ENCODE data around the gene GOPC.
"Not testable (repeated sequence)": the region's sequence is repeated elsewhere in the genome, so short reads cannot be mapped to it uniquely, and the experiment has no call there.

The GOPC gene
- total RNA-seq = 75.8 to 94.7 reads per million in 2 donors

GRCh38 chr6:117602151-117602898 is at the start of gene GOPC:
TSS of gene GOPC (minus strand) at chr6:117602511. CDS start at chr6:117602288, 223 bp downstream.
- DNase-seq = peak; percentile 90

GRCh38 chr6:117651984-117652383 is 49.7 kb upstream of the GOPC start:
- DNase-seq = not testable (repeated sequence)

GRCh38 chr6:117642976-117643375 is 40.7 kb upstream of the GOPC start:
- no peak for DNase-seq

- no peak for DNase-seq
Observed at GRCh38 chr6:117637770-117638169, 35.5 kb upstream of the GOPC start.

GRCh38 chr6:117629119-117629660 is 26.9 kb upstream of the GOPC start:
- DNase-seq = no peak

GRCh38 chr6:117627533-117627932 is 25.2 kb upstream of the GOPC start:
- no peak for DNase-seq

- no peak for DNase-seq
Observed at GRCh38 chr6:117624869-117625481, 22.7 kb upstream of the GOPC start.

- no peak for DNase-seq
Observed at GRCh38 chr6:117619178-117619577, 16.9 kb upstream of the GOPC start.

GRCh38 chr6:117617210-117618035 is 15.1 kb upstream of the GOPC start:
- no peak for DNase-seq

- no peak for DNase-seq
Observed at GRCh38 chr6:117616391-117617209, 14.3 kb upstream of the GOPC start.

GRCh38 chr6:117615750-117616390 is 13.6 kb upstream of the GOPC start:
- no peak for DNase-seq

- DNase-seq = no peak
Observed at GRCh38 chr6:117613920-117614560, 11.7 kb upstream of the GOPC start.

- DNase-seq = no peak
Observed at GRCh38 chr6:117607511-117607910, 5.2 kb upstream of the GOPC start.

GRCh38 chr6:117605169-117605826 is 3.0 kb upstream of the GOPC start:
- no peak for DNase-seq

GRCh38 chr6:117603821-117604220 is 1.5 kb upstream of the GOPC start:
- no peak for DNase-seq

GRCh38 chr6:117602899-117603588 is 733 bp upstream of the GOPC start:
- no peak for DNase-seq

- DNase-seq = no peak
Observed at GRCh38 chr6:117601811-117602150, 530 bp downstream of the GOPC start.

- DNase-seq = no peak
Observed at GRCh38 chr6:117600008-117600743, 2.1 kb downstream of the GOPC start.

GRCh38 chr6:117597755-117598154 is 4.6 kb downstream of the GOPC start:
- DNase-seq = no peak
